GM21529 (cell line): ENCODE measurements around the gene PIGN.
"Not testable (repeated sequence)": the region's sequence is repeated elsewhere in the genome, so short reads cannot be mapped to it uniquely, and the experiment has no call there.

Experiments
- ATAC-seq: cut with Tn5 transposase; IDR thresholded peaks from one replicate; pipeline ENCODE4 v1.9.1; 2021; ENCODE audit not compliant: unreplicated experiment

PIGN gene

DNA sequence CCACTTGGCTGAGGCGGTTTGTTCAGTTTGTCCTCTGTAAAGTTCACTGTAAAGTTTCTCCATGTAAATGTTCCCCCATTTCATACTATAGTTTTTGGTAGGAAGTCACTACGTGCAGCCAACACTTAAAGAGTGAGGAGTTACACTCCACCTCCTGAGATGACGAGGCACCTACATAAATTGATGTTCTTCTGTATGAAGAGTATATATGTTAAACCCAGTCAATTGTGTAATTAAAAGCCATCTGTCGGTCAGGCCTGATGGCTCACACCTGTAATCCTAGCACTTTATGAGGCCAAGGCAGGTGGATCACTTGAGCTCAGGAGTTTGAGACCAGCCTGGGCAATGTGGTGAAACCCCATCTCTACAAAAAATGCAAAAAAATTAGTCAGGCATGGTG, 7.6 kb downstream of the PIGN start:
- no peak for ATAC-seq

DNA sequence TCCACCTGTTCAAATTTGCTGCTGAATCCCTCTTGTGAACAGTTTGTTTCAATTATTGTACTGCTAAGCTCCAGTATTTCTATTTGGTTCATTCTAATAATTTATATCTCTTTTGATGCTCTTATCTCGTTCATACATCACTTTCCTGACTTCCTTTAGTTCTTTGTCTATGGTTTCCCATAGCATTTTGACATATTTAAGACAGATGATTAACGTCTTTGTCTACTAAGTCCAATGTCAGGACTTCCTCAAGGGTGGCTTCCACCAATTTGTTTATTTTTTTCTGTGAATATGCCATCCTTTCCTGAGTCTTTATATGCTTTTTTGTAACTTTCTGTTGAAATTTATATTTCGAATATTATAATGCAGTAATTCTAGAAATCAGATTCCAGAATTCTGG, 9.6 kb downstream of the PIGN start:
- no peak for ATAC-seq

DNA sequence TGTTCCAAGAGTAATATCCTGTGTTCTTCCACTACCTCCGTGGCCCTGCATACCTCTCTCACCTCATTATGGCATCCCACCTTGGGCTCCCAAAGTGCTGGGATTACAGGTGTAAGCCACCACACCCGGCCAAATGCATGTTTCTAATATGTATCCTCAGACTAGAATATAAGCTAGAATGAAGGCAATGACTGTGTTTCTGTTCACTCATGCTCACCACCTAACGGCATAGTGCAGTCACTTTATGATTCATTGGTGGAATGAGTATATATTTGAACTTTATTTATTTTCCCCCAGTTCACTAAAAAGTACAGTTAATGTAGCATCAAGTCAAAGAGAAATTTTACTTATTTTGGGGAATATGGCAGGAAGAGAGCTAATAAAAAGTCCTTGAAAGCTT, 11.3 kb downstream of the PIGN start:
- ATAC-seq = no peak

DNA sequence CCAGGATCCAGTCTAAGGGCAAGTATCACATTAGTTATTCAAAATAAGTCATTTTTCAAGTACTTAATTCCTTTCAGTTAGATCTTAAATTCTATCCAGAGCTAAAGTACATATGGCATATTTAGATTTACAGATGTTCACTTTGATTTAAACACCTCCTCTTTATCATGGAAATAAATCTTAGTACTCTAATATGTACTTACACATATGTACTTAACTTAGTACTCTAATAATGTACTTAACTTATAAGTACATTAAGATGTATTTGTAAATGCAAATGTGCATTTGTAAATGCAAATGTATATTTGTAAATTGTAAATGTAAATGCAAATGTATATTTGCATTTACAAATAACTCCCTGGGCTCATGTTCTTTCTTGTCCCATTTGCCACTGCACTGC, 14.6 kb downstream of the PIGN start:
- no peak for ATAC-seq

DNA sequence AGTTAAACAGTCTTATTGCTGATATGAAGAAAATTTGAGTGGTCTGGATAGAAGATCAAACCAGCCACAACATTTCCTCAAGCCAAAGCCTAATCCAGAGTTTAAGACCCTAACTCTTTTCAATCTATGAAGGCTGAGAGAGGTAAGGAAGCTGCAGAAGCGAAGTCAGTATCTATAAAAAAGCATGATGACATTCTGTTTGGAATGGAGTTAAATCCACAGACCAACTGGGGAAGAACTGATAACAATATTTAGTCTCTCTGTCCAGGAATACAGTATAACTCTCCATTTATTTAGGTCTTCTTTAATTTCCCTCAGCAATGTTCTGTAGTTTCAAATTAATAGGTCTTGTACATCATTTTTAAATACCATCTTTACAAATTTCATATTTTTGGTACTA, 16.0 kb downstream of the PIGN start:
- ATAC-seq = no peak

DNA sequence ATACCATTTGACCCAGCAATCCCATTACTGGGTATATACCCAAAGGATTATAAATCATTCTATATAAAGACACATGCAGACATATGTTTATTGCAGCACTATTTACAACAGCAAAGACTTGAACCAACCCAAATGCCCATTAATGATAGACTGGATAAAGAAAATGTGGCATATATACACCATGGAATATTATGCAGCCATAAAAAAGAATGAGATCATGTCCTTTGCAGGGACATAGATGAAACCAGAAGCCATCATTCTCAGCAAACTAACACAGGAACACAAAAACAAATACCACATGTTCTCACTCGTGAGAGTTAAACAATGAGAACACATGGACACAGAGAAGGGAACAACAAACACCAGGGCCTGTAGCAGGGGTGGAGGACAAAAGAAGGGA, 20.3 kb downstream of the PIGN start:
- not testable (repeated sequence) for ATAC-seq

DNA sequence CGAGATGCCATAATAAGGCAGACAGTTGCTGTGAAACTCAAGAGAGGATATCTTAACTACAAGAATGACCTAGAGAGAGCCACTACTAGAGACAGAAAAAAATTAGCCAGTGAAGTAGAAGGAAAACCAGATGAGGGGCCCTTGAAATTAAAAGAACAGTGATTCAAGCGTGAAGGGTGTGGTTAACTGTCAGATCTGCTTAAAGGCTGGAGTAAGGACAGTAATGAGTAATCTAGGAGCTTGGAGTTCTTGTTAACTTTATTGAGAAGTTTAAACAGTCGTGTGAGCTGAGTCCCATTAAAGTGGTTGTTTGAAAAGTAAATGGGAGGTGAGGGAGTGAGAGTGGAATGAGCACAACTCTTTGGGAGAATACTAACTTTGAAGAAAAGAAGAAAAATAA, 21.3 kb downstream of the PIGN start:
- no peak for ATAC-seq

DNA sequence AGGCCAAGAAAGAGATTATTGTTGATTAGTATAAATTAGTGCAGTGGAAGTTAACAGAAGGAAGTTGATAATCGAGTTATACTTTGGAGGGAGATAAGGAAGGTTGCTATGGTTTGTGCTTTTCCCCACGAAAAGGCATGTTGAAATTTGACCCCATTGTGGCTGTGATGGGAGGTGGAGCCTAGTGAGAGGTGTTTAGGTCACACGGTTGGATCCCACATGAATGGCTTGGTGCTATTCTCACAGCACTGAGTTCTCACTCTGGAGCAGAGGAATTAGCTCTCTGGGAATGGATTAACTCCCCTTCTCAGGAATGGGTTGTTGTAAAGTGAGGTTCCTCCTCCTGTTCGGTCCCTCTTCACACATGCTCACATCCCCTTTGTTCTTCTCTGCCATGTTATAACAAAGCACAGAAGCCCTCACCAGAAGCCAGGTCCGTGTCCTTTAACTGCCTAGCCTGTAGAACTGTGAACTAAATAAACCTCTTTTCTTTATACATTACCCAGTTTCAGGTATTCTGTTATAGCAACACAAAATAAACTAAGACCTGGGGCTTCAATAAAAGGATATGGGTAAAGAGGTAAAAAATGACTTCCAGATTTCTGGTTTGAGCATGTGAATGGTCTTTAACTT, 21.9 kb downstream of the PIGN start:
- no peak for ATAC-seq

DNA sequence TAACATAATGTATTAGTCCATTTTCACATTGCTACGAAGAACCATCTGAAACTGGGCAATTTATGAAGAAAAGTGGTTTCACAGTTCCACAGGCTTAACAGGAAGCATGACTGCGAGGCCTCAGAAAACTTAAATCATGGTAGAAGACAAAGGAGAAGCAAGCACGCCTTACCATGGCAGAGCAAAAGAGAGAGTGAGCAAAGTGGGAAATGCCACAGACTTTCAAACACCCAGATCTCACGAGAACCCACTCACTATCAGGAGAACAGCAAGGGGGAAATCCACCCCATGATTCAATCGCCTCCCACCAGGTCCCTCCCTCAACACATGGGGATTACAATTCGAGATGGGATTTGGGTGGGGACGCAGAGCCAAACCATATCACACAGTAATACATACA, 22.5 kb downstream of the PIGN start:
- no peak for ATAC-seq

DNA sequence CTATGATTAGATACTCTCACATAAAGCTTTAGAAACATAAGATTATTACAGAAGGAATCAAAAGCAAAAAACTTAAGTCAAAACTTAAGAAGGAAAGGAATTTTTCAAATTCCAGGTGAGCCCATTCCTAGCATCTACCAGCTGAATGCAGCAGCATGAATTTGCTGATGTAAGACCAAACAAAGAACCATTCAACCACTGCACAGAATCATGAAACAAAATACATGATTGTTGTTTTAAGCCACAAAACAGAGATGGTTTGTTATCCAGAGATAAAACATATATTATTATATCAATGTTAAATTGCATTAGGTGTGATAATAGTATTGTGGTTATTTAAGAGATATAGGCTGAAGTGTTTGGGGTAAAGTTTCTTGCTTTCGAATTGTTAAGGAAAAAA, 29.0 kb downstream of the PIGN start:
- ATAC-seq = no peak

DNA sequence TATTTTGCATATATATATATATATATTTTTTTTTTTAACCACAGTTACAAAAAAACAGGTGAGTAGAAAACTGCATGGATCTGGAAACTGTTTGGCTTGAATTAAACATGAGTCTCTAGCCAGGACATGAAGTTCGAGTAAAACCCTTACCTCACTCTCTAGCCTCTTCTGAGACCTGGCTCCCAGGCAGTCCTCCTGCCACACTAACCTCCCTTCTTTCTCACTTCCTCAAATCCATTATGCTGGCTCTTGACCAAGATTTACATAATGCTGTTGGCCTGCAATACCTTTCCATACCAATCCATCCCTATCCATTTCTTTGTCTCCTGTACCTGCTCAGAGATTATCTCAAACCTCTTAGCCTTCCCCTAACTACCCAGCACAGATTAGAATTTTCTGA, 34.0 kb downstream of the PIGN start:
- peak; percentile 78 for ATAC-seq

DNA sequence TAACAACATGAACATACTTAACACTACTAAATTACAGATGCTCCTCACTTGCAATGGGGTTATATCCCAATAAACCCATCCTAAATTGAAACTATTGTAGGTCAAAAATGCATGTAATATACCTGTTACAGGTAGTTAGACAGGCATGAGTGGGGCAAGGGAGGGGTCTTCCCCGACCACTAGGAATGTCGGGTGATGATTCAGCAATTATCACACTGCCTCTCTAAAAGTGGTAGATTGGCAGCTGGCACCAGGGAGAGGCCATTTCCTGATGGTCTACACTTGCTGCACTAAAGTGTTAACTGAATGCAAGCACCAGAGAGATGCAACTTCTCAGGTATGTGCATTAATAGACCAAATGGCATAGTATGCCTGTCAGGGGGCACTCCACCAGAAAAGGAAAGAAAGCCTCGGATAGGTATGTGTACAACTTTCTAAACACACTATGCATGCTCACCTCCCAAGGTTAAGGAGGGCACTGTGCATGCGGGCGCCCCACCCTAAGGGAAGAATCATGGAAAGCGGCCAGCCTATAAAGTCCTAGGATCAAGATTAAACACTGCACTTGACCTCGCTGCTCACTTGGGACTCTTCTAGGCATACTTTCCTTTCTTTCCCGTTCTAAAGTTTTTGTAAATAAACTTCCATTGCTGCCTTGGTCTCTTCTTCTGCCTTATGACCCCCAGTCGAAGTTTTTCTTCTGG, 35.6 kb downstream of the PIGN start:
- ATAC-seq = no peak

DNA sequence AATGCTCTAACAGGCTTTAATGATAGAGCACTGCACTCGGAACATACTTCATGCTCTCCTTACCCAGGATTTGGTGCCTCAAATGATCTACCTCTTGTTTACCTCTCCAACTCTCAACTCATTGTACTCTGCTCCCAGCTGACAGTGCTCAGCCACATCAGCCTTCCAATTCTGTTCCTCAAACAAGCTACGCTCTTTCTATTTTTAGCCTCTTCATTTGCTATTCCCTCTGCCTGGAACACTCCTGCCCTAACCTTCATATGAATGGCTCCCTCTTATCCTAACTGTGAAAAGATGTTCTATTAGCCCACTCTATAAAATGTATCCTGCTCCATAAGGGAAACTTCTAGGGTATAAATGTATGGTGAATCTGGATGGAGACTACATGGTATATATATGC, 42.5 kb downstream of the PIGN start:
- ATAC-seq = no peak

DNA sequence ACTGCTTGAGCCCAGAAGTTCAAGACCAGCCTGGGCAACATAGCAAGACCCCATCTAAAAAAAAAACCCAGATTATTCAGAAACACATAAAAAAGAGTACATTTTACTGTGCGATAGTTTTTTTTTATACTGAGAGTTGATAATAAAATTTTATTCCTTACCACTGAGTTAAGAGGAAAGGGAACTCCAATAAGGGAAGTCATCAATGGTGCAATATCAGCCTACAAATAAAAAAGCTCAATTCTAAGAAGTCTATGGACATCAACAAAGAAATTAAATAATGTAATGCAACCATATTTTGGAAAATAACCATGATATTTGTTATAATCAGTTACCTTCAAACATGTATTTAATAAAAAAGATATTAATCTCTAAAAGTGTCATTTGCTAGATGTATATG, 46.6 kb downstream of the PIGN start:
- ATAC-seq = no peak

DNA sequence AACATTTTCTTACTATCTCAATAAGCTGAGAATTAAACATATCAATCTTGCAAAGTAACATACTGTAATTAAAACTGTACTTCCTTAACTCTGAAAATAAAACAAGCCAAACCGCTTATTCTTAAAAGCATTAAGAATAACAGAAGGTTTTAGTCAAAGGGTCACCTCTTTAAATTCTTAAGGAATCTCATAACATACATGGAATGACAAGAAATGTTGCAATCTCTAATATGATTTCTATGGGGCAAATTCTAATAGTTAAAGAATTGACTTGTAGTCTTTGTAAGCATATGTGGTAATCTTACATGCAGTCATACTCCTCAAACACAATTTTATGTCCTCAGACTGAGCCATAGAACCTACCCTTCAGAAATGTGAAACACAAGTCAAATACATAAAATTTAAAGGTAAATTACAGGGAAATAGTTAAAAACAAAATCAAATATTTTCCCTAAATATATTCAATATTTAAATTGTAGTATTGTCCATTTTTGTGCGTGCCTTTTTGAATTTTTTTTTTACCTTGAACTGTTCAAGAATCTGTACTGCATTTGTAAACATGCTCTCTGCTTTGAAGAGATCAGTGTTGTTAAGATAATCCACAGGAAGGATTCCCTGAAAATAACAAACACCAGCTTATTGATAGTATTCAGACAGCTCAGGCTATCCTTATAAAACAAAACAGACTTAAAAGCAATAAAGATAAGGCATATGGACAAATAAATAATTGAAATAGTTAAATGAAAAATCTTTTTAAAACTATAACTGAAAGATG, 48.2 kb downstream of the PIGN start:
- ATAC-seq = no peak

DNA sequence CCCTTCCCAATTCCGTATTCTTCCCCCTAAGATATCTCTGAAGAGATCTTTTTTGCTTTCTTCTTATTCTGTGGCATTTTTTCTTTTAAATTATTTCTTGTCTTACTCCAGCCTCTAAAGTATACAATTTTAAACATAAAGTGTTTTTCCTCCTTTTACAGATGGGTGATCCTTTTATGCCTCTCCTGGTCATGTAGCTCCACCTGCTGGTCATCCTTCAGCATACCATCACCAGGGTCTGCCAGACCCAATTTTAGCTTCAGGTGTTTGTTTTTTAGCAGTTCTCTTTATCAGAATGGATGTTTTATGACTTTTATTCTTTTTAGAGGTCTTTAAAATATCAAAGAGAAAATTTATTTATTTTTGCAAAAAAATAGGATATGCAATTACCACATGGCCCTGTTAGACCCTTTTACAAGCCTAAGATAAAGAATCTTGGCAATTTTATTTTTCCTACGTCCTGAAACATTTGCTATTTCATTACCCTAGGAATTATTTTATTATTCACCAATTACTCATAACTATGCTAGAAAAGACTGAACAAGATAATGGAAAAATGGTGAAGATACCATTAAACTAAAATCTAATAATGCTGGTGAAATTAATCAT, 55.5 kb downstream of the PIGN start:
- ATAC-seq = peak; percentile 76

DNA sequence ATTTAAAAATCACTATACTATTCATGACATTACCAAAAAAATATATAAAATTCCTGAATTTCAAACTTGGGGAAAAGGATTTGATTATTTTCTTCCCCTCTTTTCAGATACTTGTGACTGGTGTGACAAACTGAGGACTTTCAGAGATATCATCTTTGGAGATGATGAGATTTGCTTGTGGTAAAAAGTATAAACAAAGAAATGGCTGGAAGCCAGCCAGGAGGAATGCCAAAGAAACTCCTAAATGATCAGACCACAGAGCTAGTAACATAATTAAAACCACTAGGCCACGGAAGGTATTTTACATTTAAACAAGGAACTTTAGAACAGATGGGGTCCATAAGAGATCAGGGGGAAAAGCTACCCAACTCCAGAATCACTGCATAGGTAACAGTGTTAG, 58.7 kb downstream of the PIGN start:
- no peak for ATAC-seq

DNA sequence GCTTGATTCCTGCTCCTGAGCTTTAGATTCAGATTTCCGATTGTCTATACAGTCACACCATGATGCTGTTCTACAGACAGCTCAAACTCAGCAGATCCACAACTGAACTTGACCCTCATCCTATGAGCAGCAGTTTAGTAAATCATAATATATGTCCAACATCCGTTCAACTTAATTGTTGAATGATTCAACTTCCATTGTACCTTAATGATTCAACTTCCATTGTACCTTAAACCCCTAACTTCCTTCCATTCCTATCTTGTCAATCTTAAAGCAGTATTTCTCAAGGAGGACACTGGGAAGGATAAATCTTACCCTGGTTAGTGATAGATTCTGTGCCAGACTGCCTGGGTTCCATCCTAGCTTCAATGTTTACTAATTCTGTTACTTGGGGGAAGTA, 60.1 kb downstream of the PIGN start:
- ATAC-seq = no peak

DNA sequence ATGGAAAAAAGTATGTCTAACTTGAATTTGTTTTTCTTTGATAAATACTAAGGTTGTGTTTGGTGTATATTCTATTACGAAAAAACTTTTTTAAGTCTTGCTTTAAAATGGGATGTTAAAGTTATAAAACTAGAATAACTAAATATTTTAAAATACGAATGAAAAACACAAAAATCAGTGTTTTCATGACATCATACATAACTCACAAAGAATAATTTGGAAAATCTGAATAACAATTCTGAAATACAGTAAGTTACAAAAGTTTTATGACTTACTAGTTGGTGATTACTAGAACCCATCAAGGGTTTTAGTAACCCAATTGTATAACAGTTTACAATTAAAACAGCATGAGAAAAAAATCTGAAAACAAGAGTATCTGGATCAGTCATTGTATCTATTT, 61.2 kb downstream of the PIGN start:
- no peak for ATAC-seq

DNA sequence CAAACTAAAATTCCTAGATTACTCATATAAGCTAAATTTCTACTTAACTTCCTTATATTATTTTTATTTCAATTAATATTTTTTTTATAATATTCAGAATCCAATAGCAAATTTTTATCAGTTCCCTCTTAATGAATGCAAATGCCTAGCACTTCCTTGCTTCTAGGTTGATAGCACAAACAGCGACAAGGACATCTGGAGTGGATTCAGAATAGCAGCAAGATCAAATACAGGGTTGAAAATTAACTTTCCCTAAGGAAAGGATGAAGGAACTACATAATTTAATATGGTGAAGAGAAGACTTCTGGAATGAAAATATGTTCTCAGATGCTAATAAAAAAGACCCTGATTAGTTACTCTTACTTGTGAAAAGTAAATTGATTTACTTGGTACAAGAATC, 64.5 kb downstream of the PIGN start:
- no peak for ATAC-seq

DNA sequence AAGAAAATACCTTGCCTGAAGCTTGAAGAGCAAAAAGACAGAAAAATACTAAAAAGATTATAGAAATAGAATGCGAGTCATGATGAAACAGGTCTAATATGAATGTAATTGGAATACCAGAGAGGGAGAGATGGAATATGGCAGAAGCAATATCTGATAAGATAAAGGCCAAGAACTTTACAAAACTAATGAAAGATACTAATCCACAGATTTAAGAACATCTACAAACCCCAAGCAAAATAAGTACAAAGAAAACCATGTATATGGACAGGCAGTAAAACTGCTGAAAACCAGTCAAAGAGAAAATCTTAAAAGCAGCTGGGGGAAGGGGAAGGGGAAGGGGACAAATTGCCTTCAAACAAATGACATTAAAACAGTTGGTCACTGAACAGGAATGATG, 67.0 kb downstream of the PIGN start:
- ATAC-seq = no peak

DNA sequence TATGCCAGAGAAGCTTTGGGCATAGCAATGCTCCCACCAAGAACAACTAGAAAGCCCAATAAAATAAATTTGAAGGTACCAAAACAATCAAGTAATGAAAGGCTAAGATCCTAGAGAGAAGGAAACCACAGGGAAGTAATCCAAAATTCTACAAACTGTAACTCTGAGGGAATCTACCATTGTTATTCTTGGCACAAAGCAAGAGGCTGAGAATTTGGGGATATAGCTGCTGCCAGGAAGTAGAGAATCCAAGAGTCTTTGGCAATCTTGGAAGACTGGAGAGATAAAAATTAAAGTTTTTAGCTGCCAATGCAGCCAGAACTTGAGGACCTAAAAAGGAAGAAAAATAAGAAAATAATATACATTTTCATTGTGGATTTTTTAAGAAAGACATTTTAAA, 68.5 kb downstream of the PIGN start:
- no peak for ATAC-seq
